Transverse colon (tissue), 4 donors: ENCODE data around the gene GPR63. TPM values are rescaled to one million over a fixed set of nuclear protein-coding genes. Genes with fewer than 3 reads are reported as not detected.
A peak's percentile ranks its signal among the peaks of the same experiment; 100 is the strongest.
"Not testable (repeated sequence)": the region's sequence is repeated elsewhere in the genome, so short reads cannot be mapped to it uniquely, and the experiment has no call there.

ENCODE experiments used
- DNase-seq: peaks from one replicate; pipeline ENCODE4 v3.0.0-alpha.2; 2019
- H3K27ac ChIP-seq, 4 donors: fragments of 200-600 bp; sonication (generic); 2 replicates each; pipeline ENCODE4 v1.5.1; 2016 to 2018; ENCODE audit warnings: inconsistent platforms in 4 of 4
- H3K27me3 ChIP-seq: fragments of 200-600 bp; sonication (generic); 2 replicates; pipeline ENCODE4 v1.5.1; 2017; ENCODE audit warnings: inconsistent platforms
- H3K36me3 ChIP-seq, 4 donors: fragments of 200-600 bp; sonication (generic); 2 replicates each; pipeline ENCODE4 v1.5.1; 2017 to 2019; ENCODE audit warnings: inconsistent platforms in 4 of 4
- H3K4me1 ChIP-seq, 4 donors: fragments of 200-600 bp; sonication (generic); 2 replicates each; pipeline ENCODE4 v1.5.1; 2017 to 2020; ENCODE audit warnings: inconsistent platforms in 4 of 4
- H3K4me3 ChIP-seq, 4 donors: fragments of 200-600 bp; sonication (generic); 1 replicate in 1 of 4; 2 replicates in 3 of 4; pipeline versions ENCODE4 v1.5.1 to v1.6.1; 2017 to 2019; ENCODE audit warnings: inconsistent platforms in 4 of 4
- H3K9me3 ChIP-seq, 2 donors: fragments of 200-600 bp; sonication (generic); 2 replicates each; pipeline ENCODE4 v1.5.1; 2017 to 2019; ENCODE audit warnings: inconsistent platforms in 2 of 2
- EP300 ChIP-seq: sonication (generic); formaldehyde crosslinking; IDR thresholded peaks from one replicate; pipeline ENCODE4 v1.6.1; 2017; ENCODE audit warnings: antibody characterized with exemption, low read depth
- POLR2A ChIP-seq: fragments of 450-650 bp; IDR thresholded peaks from one replicate; pipeline ENCODE4 v1.6.1; 2016; ENCODE audit warnings: antibody characterized with exemption, mild to moderate bottlenecking, moderate library complexity
- POLR2AphosphoS5 ChIP-seq, 3 donors: sonication (generic); formaldehyde crosslinking; IDR thresholded peaks; one replicate each; pipeline ENCODE4 v1.6.1; 2016; ENCODE audit warnings: antibody characterized with exemption in 3 of 3
- WGBS, 2 donors: methylation state at CpG; one replicate each; pipeline ENCODE4 v1.1.5; 2018; ENCODE audit warnings: low coverage in 1 of 2; 5-methylcytosine and 5-hydroxymethylcytosine counted together
- in situ Hi-C, 4 donors: fragments of 200-750 bp; cut with MboI; loops; one replicate each; pipeline versions ENCODE4 v1.15.0 to v1.15.1; 2017; ENCODE audit warnings: low sequenced_read_pairs in 3 of 4, low pct_ligation_motif_present in 1 of 4, low pct_unique_long_range_greater_than_20kb in 1 of 4
- intact Hi-C: fragments of 100-400 bp; cut with DNase I; formaldehyde crosslinking; loops from one replicate; pipeline ENCODE4 v1.15.1; 2023; ENCODE audit warnings: low total_unique reads
- total RNA-seq, 4 donors: library from RNA; depleted of rRNA; stranded (reverse); fragments of >200 nt; gene quantifications; one replicate each; pipeline ENCODE4 v1.1.0, GENCODE V29; 2016
- TF ChIP-seq, protein P1 (sequence below), 5 experiments: fragments of 200-600 bp in 3 of 5; fragments of 450-650 bp in 2 of 5; sonication (generic) in 3 of 5; IDR thresholded peaks; 1 replicate in 2 of 5; 2 replicates in 3 of 5; pipeline ENCODE4 v1.5.1; 2016 to 2017; ENCODE audit warnings: antibody characterized with exemption in 5 of 5, inconsistent platforms in 3 of 5, mild to moderate bottlenecking in 2 of 5, moderate library complexity in 1 of 5

Gene GPR63, protein sequence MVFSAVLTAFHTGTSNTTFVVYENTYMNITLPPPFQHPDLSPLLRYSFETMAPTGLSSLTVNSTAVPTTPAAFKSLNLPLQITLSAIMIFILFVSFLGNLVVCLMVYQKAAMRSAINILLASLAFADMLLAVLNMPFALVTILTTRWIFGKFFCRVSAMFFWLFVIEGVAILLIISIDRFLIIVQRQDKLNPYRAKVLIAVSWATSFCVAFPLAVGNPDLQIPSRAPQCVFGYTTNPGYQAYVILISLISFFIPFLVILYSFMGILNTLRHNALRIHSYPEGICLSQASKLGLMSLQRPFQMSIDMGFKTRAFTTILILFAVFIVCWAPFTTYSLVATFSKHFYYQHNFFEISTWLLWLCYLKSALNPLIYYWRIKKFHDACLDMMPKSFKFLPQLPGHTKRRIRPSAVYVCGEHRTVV
- 1 to 10 TPM in 2 of 4 donors, under 1 TPM in 1, not detected in 1; 0.82 to 2.4 (median 2.2) TPM for total RNA-seq

DNA sequence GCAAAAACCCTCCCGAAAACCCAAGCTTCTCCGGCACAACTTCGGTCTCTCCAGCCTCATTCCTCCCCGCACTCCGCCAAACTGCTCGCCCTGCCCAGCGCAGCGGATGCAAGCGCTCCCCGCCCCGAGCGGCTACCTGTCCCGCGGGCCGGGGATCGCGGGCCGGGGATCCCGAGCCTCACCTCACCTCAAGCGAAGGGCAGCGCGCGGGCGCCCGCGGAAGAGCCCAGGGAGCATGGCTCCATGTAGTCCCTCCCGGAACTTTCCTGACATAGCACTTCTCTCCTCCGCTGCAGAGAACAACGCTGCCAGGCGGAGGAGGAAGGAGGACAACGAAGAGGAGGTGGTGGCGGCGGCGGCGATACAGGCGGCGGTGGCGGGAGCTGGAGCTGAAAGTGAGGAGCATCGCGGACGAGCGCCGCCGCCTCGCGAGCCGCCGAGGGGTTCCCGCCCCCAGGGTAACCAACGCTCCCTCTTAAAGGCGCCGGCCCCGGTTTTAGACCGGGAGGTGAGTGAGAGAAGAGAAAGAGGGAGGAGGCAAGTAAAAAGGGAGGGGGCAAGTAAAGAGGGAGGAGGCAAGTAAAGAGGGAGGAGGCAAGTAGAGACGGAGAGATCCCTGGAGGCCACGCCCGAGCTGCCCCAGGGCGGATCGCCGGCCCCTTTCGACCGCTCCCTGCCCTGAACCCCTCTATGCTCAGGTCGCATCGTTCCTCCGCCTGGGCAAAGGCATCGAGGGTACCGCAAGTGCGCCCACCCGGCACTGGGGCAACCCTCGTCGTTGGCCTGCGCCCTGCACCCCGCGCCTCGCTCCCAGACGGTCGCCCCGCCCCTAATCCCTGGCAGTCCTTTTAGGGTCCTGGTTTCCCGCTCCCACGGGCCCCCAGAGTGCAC, at the start of gene GPR63:
Gene GPR63 (minus strand): TSS at position 397 of the 891 bp plus-strand sequence. CDS start 37,746 bp downstream, outside the sequence.
- Histone ChIP-seq H3K9me3 (no peaks in the 10 kb centered on the region), H3K36me3 (no peaks in the 10 kb centered on the region), H3K27ac (peak within 1 kb of the TSS; percentile 47 to 76 (median 68)), H3K4me1 (peaks cover 0 to 19% (median 13%) of the 10 kb centered on the region in 4 donors), H3K27me3 (peaks cover 5% of the 10 kb centered on the region), H3K4me3 (peak within 1 kb of the TSS; percentile 42 to 75 (median 64))
- WGBS, 2 donors: 0 to 1% methylated on average over 9 to 63 of the region's 80 CpGs
- DNase-seq: peak; percentile 82
- in situ Hi-C loops: no loop called here
- intact Hi-C loops: no loop called here
- TF ChIP-seq EP300 (no peak), POLR2AphosphoS5 (IDR thresholded peaks at IDR 0.05) (peak in 1 of 3 donors; percentile 50), POLR2A (peak; percentile 19)

DNA sequence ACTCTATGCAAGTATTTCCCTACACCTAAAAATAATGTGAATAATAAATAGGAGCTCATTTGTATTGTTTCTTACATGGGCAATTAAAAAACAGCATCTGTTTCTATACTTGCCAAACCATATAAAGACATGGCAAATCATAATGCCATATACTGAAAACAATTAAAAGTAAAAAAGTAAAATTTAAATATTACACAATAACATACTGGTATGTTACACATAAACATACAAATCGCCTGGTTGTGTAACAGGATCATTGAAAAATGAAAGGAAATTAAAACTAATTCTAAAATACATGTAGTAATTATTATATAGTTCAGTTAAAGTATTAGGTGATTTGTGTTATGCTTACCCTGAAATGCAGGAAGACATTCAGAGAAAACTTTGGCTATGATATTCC, 49.2 kb upstream of the GPR63 start:
- Histone ChIP-seq H3K27me3 (no peaks in the 10 kb centered on the region), H3K27ac (no peak overlapping the region), H3K9me3 (no peaks in the 10 kb centered on the region), H3K36me3 (peaks cover 0 to 19% (median 5%) of the 10 kb centered on the region in 4 donors), H3K4me3 (no peak overlapping the region), H3K4me1 (peaks cover 0 to 2% (median 0%) of the 10 kb centered on the region in 4 donors)
- 70 to 89% methylated on average over 1 of the region's 1 CpG for WGBS, 2 donors
- no peak for DNase-seq
- TF ChIP-seq POLR2A (no peak), POLR2AphosphoS5 (IDR thresholded peaks at IDR 0.05) (no peak), EP300 (no peak)
- TF ChIP-seq, protein P1, sequence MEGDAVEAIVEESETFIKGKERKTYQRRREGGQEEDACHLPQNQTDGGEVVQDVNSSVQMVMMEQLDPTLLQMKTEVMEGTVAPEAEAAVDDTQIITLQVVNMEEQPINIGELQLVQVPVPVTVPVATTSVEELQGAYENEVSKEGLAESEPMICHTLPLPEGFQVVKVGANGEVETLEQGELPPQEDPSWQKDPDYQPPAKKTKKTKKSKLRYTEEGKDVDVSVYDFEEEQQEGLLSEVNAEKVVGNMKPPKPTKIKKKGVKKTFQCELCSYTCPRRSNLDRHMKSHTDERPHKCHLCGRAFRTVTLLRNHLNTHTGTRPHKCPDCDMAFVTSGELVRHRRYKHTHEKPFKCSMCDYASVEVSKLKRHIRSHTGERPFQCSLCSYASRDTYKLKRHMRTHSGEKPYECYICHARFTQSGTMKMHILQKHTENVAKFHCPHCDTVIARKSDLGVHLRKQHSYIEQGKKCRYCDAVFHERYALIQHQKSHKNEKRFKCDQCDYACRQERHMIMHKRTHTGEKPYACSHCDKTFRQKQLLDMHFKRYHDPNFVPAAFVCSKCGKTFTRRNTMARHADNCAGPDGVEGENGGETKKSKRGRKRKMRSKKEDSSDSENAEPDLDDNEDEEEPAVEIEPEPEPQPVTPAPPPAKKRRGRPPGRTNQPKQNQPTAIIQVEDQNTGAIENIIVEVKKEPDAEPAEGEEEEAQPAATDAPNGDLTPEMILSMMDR (IDR thresholded peaks at IDR 0.05): no peak
- in situ Hi-C loops (loop anchor here in 1 of 4 donors (25.0 kb wide), 1 partner anchor 349 kb away; no protein-coding TSS in a partner anchor), intact Hi-C loops (no loop called here)

DNA sequence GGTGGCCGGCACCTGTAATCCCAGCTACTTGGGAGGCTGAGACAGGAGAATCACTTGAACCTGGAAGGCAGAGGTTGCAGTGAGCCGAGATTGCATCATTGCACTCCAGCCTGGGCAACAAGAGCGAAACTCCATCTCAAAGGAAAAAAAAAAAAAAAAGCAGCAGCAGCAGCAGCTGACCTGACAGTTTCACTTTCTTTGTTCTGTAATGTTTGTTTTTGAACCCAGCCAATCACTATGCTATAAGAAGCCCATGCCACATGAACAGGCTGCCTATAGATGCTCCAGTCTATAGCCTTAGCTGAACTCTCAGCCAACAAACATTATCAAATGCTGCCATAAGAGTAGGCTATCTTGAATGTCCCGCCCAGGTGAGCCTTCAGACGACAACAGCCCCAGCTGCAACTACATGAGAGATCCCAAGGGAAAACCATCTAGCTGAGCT, 47.9 kb upstream of the GPR63 start:
- intact Hi-C loops, H3K4me1 ChIP-seq, H3K9me3 ChIP-seq, H3K36me3 ChIP-seq, H3K27ac ChIP-seq, H3K27me3 ChIP-seq, H3K4me3 ChIP-seq, DNase-seq: not testable (repeated sequence)
- in situ Hi-C loops: loop anchor here in 1 of 4 donors (25.0 kb wide), 1 partner anchor 348 kb away; no protein-coding TSS in a partner anchor
- 40 to 55% methylated on average over 2 to 5 of the region's 5 CpGs for WGBS, 2 donors

DNA sequence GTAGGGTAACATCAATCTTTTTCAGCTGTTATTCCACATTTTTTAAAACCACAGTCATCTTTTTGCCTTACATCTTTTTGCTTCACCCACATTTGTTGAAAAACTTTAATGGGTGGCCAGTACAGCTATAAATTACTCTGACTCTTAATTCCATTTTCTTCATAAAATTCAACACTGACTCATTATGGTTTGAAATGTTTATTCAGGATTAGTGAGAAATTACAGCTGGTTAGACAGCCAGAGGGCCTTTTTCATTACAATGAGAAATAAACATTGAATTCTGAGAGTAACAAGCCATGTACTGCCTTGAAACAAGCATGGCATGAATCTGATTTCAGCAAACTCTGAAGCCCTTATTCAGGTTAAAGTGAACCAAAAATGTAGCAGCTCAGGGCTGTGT, 40.9 kb upstream of the GPR63 start:
- intact Hi-C loops (no loop called here), in situ Hi-C loops (loop anchor here in 1 of 4 donors (25.0 kb wide), 1 partner anchor 341 kb away; no protein-coding TSS in a partner anchor)
- no peak for DNase-seq
- peak overlapping the region; percentile 33 to 50 (median 44) for H3K27ac ChIP-seq
- no peaks in the 10 kb centered on the region for H3K27me3 ChIP-seq
- TF ChIP-seq POLR2AphosphoS5 (IDR thresholded peaks at IDR 0.05) (peak in 1 of 3 donors; percentile 41), POLR2A (no peak)
- no peak overlapping the region for H3K4me3 ChIP-seq
- no peaks in the 10 kb centered on the region for H3K36me3 ChIP-seq
- no peaks in the 10 kb centered on the region for H3K9me3 ChIP-seq
- H3K4me1 ChIP-seq: peaks cover 0 to 11% (median 0%) of the 10 kb centered on the region in 4 donors

DNA sequence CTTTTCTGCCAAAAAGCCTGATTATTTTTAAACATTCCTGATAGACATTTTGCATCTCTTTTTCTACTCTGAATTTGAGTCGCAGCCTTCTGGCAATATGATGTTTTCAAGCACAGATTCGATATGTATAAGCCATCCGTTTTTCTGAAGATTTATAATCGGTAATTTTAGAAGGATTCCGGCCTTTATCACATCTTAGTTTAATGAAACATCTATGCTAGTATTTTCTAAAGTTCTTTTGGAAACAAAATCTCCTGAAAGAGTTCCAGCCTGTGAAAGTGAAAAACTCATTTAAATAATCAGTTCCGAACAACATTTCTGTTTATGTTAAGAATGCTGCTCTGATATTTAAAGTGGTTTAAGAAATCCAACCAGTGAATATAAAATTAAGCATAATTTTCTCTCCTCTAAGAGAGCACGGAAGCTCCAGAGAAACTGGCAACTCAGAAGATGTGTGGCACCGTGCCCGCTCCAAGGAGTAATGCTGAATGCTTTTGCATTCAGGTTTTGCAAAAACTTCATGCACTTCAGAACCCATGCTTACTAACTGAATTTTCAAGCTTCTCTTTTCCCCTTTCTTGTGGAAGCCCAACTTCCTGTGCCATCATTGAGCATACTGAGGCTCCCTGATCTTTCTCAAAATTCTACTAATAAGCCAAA, 39.7 kb upstream of the GPR63 start:
- Histone ChIP-seq H3K4me1 (peaks cover 0 to 11% (median 0%) of the 10 kb centered on the region in 4 donors), H3K36me3 (no peaks in the 10 kb centered on the region), H3K27me3 (no peaks in the 10 kb centered on the region), H3K27ac (peak overlapping the region in 3 of 4 donors; percentile 39 to 50 (median 48)), H3K9me3 (no peaks in the 10 kb centered on the region), H3K4me3 (no peak overlapping the region)
- 75 to 80% methylated on average over 9 of the region's 9 CpGs for WGBS, 2 donors
- no peak for DNase-seq
- in situ Hi-C loops: loop anchor here in 1 of 4 donors (25.0 kb wide), 1 partner anchor 340 kb away; no protein-coding TSS in a partner anchor
- intact Hi-C loops: no loop called here
- TF ChIP-seq POLR2A (no peak), EP300 (no peak), POLR2AphosphoS5 (IDR thresholded peaks at IDR 0.05) (no peak)
- TF ChIP-seq, protein P1 (IDR thresholded peaks at IDR 0.05): no peak
